NCI-H1105 treated with DMSO at 0.1 percent for 48 hours (cell line): ENCODE measurements around the gene TMEM222.
A peak's percentile ranks its signal among the peaks of the same experiment; 100 is the strongest.

Experiments used
- DNase-seq: peaks from one replicate; lab custom pipeline; 2025; lab: John Stamatoyannopoulos, UW

The TMEM222 gene

GRCh38 chr1:27359822-27360158, 37.8 kb downstream of the TMEM222 start:
- no peak for DNase-seq

GRCh38 chr1:27360159-27361043, 38.4 kb downstream of the TMEM222 start:
- DNase-seq, result no peak

GRCh38 chr1:27361044-27361402, 39.1 kb downstream of the TMEM222 start:
- DNase-seq, result no peak

GRCh38 chr1:27361553-27361952, 39.6 kb downstream of the TMEM222 start:
- DNase-seq, result no peak

GRCh38 chr1:27363766-27364695, 42.1 kb downstream of the TMEM222 start:
- DNase-seq, result no peak

DNA sequence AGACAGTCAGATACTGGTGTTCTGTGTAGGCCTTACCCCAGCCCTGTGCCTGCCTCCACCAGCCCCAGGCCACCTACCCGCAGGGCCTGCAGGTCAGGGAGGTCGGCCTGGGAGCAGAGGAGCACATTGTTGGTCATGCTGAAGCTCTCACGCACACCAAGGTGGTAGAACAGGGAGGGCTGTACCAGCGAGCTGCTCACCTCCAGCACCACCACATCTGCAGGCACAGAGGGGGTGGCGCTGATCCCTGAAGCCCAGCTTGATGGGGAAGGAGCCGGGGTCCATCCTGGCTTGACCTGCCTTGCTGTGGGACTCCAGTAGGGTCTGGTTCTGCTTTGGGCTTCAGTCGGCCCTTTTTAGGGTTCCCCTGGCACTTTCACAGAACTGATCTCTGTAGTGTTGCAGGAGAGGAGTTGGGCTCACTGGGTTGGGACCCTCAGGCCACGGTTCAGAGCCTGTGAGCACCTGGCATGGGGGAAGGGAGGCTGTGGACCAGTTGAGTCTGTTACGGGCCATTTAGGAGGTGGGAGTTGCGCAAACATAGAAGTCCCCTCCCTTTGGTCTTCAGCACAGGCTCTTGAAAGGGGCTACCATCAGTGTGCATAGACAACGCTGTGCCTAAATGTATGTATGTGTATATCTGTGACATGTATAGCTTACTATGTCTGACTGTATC, 42.9 kb downstream of the TMEM222 start:
- DNase-seq, result no peak

GRCh38 chr1:27365372-27366112, 43.6 kb downstream of the TMEM222 start:
- DNase-seq, result peak; percentile 86

DNA sequence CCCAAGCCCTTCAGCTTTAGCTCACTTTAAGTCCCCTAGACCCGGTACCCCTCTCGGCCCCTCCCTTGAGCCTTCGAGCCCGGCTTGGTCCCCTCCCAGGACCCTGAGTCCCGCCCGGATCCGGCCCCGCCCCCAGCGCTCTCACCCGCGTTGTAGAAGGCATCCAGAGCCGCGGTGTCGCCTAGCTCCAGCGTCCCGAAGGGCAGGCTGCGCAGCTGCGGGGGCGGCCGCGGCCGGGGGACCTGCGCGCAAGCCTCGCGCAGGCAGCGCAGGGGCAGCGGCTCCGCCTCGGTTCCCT, 44.1 kb downstream of the TMEM222 start:
- DNase-seq, result peak; percentile 60

DNA sequence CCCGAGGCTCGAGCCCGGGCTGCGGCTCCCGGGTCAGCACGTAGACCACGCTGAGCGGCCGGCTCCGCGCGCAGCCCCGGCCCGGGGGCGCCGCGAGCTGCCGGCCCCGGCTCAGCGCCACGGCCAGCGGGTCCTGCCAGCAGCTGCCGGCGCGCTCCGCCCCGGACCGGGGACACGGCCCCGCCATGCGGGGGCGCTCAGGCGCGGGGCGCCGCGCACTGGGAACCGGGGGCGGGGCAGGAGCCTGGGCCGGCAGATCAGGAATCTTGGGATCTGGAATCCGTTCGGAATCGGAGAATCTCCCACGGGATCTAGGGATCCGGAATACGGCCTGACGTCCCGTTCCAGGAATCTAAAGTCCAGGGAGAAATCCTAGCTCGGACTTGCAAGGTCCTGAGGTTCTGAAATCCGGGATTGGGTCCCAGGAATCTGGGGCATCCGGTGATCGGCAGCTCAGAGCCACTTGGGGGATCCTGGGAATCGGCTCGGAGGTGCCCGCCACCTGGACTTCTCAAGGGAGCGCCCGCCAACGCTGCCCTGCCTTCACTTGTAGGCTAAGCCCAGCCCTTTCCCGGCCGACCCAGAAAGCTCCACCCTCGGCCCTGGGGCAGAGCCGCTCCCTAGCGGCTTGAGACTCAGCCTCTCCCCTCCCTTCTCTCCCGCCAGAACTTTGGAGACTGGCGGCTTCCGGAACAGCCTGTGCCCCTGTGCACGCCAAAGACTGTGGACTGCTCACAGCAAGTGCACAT, 44.6 kb downstream of the TMEM222 start, which contains the start of gene MAP3K6:
MAP3K6 (minus strand) TSS at position 551 of the 749 bp plus-strand sequence; CDS start at position 187, 364 bp downstream.
- DNase-seq, result peak; percentile 60

GRCh38 chr1:27367160-27367650, 45.2 kb downstream of the TMEM222 start:
- DNase-seq, result no peak

- no peak for DNase-seq
These were observed 47.1 kb downstream of the TMEM222 start for GRCh38 chr1:27368869-27369582.

- DNase-seq, result no peak
These were observed 50.3 kb downstream of the TMEM222 start for GRCh38 chr1:27372022-27372807.

GRCh38 chr1:27372808-27373690, 51.1 kb downstream of the TMEM222 start:
- no peak for DNase-seq

DNA sequence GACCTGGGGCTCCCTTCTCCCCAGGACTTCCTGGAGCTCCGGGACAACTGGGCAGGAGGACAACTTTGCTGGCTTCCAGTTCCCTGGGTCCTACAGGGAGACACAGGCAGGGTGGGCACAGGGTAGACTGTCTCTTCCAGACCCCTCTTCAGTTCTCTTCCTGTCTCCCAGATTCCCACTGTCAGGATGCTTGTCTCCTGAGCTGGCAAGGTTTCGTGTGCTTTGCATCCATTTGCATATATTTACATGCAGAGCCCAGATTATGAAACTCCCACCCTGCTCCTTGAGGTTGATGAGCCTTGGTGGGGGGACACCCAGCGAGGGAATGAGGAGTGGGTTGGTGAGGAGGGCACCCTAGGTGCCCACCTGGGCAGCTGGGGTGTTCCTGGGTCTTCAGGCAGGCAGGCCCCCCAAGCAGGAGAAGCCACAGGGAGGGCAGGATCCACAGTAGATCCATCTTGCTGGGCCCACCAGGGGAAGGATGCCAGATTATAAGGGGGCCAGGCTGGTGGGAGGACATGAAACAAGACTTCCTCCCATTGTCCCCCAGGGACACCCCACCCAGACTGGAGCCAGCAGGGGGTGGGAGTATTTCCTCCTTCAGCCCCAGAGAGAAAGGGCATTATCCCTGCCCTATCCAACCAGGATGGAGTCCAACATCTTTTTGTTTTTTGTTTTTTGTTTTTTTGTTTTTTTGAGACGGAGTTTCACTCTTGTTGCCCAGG, 52.6 kb downstream of the TMEM222 start, which contains the start of gene FCN3:
FCN3 (minus strand) TSS at position 463 of the 725 bp plus-strand sequence; CDS start at position 457, 6 bp downstream.
- DNase-seq, result no peak

GRCh38 chr1:27377760-27378495, 56.0 kb downstream of the TMEM222 start:
- no peak for DNase-seq

GRCh38 chr1:27379564-27380122, 57.7 kb downstream of the TMEM222 start:
- no peak for DNase-seq
